Ishikawa (cell line): ENCODE results near the gene RIPK3.

ENCODE experiments used
- CEBPB ChIP-seq: IDR thresholded peaks from 2 replicates; pipeline ENCODE4 v1.6.1; 2012
- EGR1 ChIP-seq: IDR thresholded peaks from 2 replicates; pipeline ENCODE4 v1.6.1; 2012
- FOXM1 ChIP-seq: IDR thresholded peaks from 2 replicates; pipeline ENCODE4 v1.6.1; 2012; ENCODE audit warnings: low read depth, borderline replicate concordance
- TAF1 ChIP-seq: IDR thresholded peaks from 2 replicates; pipeline ENCODE4 v1.6.1; 2012; ENCODE audit warnings: low read depth, mild to moderate bottlenecking
- TF ChIP-seq, protein P1 (sequence below): IDR thresholded peaks from 2 replicates; pipeline ENCODE4 v1.6.1; 2012

- TF ChIP-seq, protein P1, sequence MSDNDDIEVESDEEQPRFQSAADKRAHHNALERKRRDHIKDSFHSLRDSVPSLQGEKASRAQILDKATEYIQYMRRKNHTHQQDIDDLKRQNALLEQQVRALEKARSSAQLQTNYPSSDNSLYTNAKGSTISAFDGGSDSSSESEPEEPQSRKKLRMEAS: no peak
- TF ChIP-seq FOXM1 (no peak), TAF1 (no peak), CEBPB (no peak), EGR1 (no peak)
Measured at GRCh38 chr14:24363401-24363800, 23.6 kb upstream of the RIPK3 start.
